IPS-18c (cell line): Measurements from ENCODE around the gene PCSK5.

Experiments
- H3K4me3 ChIP-seq: 2 replicates; pipeline ENCODE4 v1.7.0; 2013; ENCODE audit warnings: low read depth, mild to moderate bottlenecking, low read length, moderate library complexity; ENCODE audit not compliant: insufficient read depth
- H3K9me3 ChIP-seq: one replicate; pipeline ENCODE4 v1.6.1; 2013; ENCODE audit warnings: mild to moderate bottlenecking, low read length, moderate library complexity; ENCODE audit not compliant: control insufficient read depth, insufficient read depth

Gene PCSK5

DNA sequence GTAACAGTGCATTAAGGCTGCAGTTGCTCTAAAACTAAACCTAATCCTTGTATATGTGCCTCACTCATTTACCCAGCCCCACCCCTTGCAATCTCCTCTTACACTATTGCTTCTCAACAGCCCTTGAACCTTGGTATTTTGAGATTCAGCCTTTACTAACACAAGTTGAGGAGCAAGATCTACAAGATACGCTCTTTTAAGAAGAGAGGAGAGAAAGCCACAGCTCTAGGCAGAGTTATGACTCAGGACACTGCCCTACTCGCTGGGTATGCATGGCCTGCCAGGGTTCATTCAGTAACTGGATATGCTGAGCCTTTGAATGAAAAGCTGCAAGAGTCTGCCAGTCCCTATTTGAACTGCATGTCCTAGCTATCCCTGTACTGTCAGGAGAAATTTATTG lies 219.5 kb downstream of the PCSK5 start:
- H3K9me3 ChIP-seq = no peaks in the 10 kb centered on the region
- no peak overlapping the region for H3K4me3 ChIP-seq

GRCh38 chr9:76112151-76112550 lies 221.7 kb downstream of the PCSK5 start:
- Histone ChIP-seq H3K9me3 (no peaks in the 10 kb centered on the region), H3K4me3 (no peak overlapping the region)

- no peak overlapping the region for H3K4me3 ChIP-seq
- H3K9me3 ChIP-seq = no peaks in the 10 kb centered on the region
These were observed 223.7 kb downstream of the PCSK5 start for GRCh38 chr9:76114144-76114543.

DNA sequence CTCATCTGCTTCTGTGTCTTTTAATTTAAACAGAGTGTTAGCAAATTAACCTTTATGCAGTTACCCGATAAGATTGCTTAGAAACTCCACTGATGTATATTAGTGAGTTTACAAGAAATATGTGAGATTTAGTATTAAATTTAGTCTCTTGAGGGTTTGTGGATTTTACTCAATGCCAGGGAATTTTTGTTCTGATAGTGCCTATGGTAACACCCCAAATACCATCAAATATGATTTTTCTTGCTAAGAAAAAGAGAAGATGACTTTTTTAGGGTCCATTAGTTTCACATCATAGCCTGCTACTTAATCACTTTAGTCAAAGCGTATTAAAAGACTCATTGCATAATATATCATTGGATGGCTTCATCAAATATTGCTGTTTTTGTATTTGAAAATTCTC lies 224.9 kb downstream of the PCSK5 start:
- no peaks in the 10 kb centered on the region for H3K9me3 ChIP-seq
- H3K4me3 ChIP-seq = no peak overlapping the region

GRCh38 chr9:76115982-76116646 lies 225.6 kb downstream of the PCSK5 start:
- Histone ChIP-seq H3K9me3 (no peaks in the 10 kb centered on the region), H3K4me3 (no peak overlapping the region)

- no peak overlapping the region for H3K4me3 ChIP-seq
These were observed 226.4 kb downstream of the PCSK5 start for GRCh38 chr9:76116913-76117312.

DNA sequence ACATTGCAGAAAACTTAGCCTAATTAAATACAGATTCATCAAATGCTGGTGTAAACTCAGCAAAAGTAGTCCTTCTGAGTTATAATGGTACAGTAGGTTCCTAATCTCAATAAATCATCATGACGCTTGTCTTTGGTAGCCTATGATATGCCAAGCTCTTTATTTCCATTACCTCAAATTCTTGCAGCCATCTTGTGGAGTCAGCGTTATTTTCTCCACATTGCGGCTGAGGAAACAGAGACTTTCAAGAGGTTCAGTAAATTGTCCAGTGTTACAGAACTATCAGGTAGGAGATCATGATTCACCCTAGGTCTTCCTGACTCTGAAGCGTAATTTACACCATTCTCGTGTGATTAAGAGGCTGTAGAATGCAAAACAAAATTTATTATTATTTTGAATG lies 237.2 kb downstream of the PCSK5 start:
- no peak overlapping the region for H3K4me3 ChIP-seq
- H3K9me3 ChIP-seq = no peaks in the 10 kb centered on the region

More at GRCh38 chr9:76116913-76117312, 226.4 kb downstream of the PCSK5 start:
- no peaks in the 10 kb centered on the region for H3K9me3 ChIP-seq

GRCh38 chr9:76135902-76136301 lies 245.4 kb downstream of the PCSK5 start:
- H3K9me3 ChIP-seq = no peaks in the 10 kb centered on the region
- H3K4me3 ChIP-seq = no peak overlapping the region

DNA sequence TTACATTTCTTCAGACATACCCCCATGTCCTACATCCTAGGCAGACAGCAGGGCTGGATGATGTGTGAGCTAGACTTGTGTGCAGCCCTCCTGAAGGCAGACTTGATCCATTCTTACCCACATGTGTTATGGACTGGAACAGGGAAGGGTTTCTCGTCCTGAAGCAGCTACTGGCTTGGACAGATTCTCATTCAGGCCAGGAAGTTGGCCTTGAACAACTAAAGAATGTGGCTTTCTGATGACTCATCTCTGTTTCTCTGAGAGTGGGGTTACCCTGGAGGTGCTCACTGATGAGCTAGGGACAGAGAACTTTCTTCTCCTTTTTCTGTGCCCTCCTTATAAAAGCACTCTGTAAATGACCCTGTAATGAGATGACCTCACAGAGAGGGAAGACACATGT lies 246.5 kb downstream of the PCSK5 start:
- no peaks in the 10 kb centered on the region for H3K9me3 ChIP-seq
- H3K4me3 ChIP-seq = no peak overlapping the region

DNA sequence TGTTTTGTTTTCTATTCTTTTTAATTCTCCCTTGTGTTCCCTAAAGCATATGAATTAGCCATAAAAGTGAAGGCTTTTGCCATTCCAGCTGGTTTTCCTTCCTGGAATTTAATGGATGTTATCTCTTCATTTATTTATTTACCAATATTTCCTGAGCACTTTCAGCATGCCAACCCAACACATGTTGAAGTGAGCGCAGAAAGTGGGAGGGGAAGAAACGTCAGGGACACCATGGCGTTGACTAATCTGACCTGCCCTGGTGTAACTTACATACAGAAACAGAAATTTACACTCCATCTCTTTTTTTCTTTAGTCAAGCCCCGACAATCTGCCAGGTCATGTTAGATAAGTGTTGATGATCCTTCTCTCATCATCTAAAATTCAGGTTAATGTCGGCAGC lies 247.5 kb downstream of the PCSK5 start:
- Histone ChIP-seq H3K9me3 (no peaks in the 10 kb centered on the region), H3K4me3 (no peak overlapping the region)

DNA sequence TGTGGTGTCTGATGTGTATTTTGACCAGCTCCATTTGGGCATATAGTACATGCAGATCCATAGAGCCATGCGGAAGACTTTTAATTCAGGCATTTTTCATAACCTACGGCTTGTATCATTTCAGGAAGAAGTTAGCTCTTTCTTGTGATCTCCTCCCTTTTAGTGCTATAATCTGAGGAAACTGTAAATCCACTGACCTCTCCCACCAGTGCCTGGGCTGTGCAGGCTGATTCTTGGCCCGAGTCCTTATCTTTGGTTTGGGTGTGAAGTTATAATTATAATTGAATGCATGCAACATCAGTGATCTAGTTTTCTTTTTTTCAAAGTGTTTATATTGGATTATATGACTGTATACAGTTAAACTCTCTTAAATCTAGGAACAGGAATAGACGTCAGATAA lies 247.9 kb downstream of the PCSK5 start:
- no peak overlapping the region for H3K4me3 ChIP-seq
- H3K9me3 ChIP-seq = no peaks in the 10 kb centered on the region

GRCh38 chr9:76143834-76144233 lies 253.4 kb downstream of the PCSK5 start:
- Histone ChIP-seq H3K4me3 (no peak overlapping the region), H3K9me3 (no peaks in the 10 kb centered on the region)

DNA sequence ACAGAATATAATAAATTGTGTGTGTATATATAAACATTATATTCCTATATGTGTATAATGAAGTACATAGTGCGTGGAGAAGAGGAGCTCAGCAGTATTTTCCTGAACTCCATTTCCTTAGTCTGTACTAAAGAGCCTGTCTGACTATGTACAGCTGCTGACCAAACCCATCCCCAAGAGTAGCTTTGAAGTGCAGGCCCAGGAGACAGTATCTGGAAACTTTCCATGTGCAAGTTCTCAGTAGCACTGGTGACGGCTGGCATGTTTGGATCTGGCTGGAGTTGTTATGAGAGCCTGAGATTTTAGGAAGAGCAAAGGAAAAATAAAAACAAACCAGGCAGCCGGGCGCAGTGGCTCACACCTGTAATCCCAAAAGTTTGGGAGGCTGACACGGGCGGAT lies 259.5 kb downstream of the PCSK5 start:
- no peaks in the 10 kb centered on the region for H3K9me3 ChIP-seq
- no peak overlapping the region for H3K4me3 ChIP-seq

DNA sequence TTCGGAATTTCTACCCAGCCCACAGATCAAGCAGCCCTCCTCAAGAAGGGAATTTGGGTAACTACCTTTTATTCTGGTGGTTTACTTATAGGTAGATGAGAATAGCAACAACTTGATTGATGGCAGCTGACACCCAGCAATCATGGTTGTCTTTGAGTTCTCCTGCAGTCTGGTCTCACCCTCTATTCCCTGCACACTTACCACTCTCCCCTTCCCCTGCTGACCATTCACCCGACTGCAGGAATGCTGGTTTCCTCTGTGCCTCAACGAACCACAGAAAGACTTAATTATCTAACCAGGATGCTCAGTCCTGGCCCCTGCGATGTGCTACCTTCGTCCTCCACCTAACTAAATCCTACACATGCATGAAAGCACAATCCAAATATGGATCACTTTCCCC lies 260.8 kb downstream of the PCSK5 start:
- no peaks in the 10 kb centered on the region for H3K9me3 ChIP-seq
- H3K4me3 ChIP-seq = no peak overlapping the region

DNA sequence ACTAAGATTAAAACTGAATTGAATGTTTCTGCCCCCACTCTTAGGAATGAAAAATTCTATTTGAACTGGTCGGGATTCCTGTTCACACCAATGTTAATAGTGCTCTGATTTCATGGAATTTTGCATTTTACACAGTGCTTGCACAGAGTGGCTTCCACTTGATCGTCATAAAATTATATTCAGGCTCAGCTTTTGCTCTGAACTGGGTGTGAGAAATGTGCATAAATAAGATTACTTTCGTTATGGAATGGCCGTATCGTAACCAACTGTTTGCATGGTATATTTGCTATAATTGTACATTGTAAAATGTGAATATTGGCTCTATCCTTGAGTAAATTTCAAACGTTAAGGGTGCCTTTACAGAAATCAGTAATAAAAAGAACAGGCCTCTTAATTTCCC lies 262.9 kb downstream of the PCSK5 start:
- Histone ChIP-seq H3K4me3 (no peak overlapping the region), H3K9me3 (no peaks in the 10 kb centered on the region)

- no peaks in the 10 kb centered on the region for H3K9me3 ChIP-seq
- no peak overlapping the region for H3K4me3 ChIP-seq
These were observed 263.6 kb downstream of the PCSK5 start for GRCh38 chr9:76153902-76154629.

DNA sequence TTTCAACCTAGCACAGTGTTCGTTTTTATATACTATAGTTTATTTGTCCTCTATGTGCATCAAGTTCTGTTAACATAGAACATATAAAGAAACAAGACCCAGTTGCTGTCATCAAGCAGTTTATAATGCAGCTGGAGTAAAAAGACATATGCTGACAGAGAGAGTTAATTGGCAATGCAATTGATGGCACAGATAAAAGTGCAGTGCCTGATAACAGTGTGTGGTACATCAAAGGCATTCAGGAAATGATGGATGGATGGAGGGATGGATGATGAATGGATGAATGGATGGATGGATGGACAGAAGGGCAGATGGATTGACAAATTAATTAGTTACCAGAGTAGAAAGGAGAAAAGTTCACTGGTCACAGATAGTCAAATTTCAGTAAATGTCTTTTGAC lies 264.9 kb downstream of the PCSK5 start:
- no peaks in the 10 kb centered on the region for H3K9me3 ChIP-seq
- no peak overlapping the region for H3K4me3 ChIP-seq

DNA sequence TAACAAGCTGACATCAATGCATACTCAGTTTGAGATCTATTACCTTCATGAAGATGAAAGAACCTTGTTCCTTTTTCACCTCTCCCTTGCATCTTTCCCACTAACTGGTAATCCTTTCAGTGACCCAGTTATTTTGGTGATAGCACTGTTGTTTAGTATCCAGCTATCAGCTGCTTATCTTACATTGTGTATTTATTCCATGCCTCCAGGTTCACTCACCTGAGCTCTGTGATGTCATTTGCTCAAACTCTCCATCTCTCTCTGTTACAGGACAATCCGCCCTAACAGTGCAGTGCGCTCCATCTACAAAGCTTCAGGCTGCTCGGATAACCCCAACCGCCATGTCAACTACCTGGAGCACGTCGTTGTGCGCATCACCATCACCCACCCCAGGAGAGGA lies 268.2 kb downstream of the PCSK5 start:
- Histone ChIP-seq H3K4me3 (no peak overlapping the region), H3K9me3 (no peaks in the 10 kb centered on the region)
